NCI-H1417 treated with DMSO at 0.1 percent for 48 hours (cell line): ENCODE data around the gene SFT2D2.
"Not testable (repeated sequence)": the region's sequence is repeated elsewhere in the genome, so short reads cannot be mapped to it uniquely, and the experiment has no call there.

Experiments
- DNase-seq: peaks from one replicate; lab custom pipeline; 2025; lab: John Stamatoyannopoulos, UW

The SFT2D2 gene

GRCh38 chr1:168225476-168226190 lies at the start of gene SFT2D2:
Gene SFT2D2 (plus strand): TSS chr1:168226004. CDS start chr1:168226080, 76 bp downstream.
- peak; percentile 61 for DNase-seq

GRCh38 chr1:168178227-168178637 lies 47.6 kb upstream of the SFT2D2 start:
- DNase-seq, result no peak

- DNase-seq, result peak; percentile 95
Observed at GRCh38 chr1:168178638-168179437, 47.0 kb upstream of the SFT2D2 start, which contains the start of gene TIPRL. Gene TIPRL (plus strand): TSS chr1:168178962. CDS start chr1:168179078, 116 bp downstream.

GRCh38 chr1:168179438-168180147 lies 46.2 kb upstream of the SFT2D2 start:
- DNase-seq, result no peak

GRCh38 chr1:168180148-168180524 lies 45.7 kb upstream of the SFT2D2 start:
- DNase-seq, result no peak

GRCh38 chr1:168181063-168181720 lies 44.6 kb upstream of the SFT2D2 start:
- DNase-seq, result not testable (repeated sequence)

- DNase-seq, result no peak
Observed at GRCh38 chr1:168187177-168187576, 38.6 kb upstream of the SFT2D2 start.

- no peak for DNase-seq
Observed at GRCh38 chr1:168190403-168190802, 35.4 kb upstream of the SFT2D2 start.

GRCh38 chr1:168195199-168196135 lies 30.3 kb upstream of the SFT2D2 start:
- DNase-seq, result no peak

GRCh38 chr1:168199056-168199455 lies 26.7 kb upstream of the SFT2D2 start:
- no peak for DNase-seq

GRCh38 chr1:168202941-168203654 lies 22.7 kb upstream of the SFT2D2 start:
- no peak for DNase-seq

- no peak for DNase-seq
Observed at GRCh38 chr1:168206111-168206510, 19.7 kb upstream of the SFT2D2 start.

GRCh38 chr1:168207673-168208072 lies 18.1 kb upstream of the SFT2D2 start:
- DNase-seq, result not testable (repeated sequence)

GRCh38 chr1:168210312-168210711 lies 15.5 kb upstream of the SFT2D2 start:
- no peak for DNase-seq

GRCh38 chr1:168213349-168213748 lies 12.5 kb upstream of the SFT2D2 start:
- no peak for DNase-seq

GRCh38 chr1:168216171-168216570 lies 9.6 kb upstream of the SFT2D2 start:
- no peak for DNase-seq

GRCh38 chr1:168217664-168218063 lies 8.1 kb upstream of the SFT2D2 start:
- no peak for DNase-seq

GRCh38 chr1:168218658-168219057 lies 7.1 kb upstream of the SFT2D2 start:
- DNase-seq, result no peak

- no peak for DNase-seq
Observed at GRCh38 chr1:168220470-168220871, 5.3 kb upstream of the SFT2D2 start.

- no peak for DNase-seq
Observed at GRCh38 chr1:168221275-168221674, 4.5 kb upstream of the SFT2D2 start.
